HepG2 (cell line): ENCODE data around the gene SPEM2. TPM values are rescaled to one million over a fixed set of nuclear protein-coding genes. Genes with fewer than 3 reads are reported as not detected.

ENCODE experiments used
- CBX5 ChIP-seq: sonication (generic); formaldehyde crosslinking; IDR thresholded peaks from 2 replicates; pipeline ENCODE4 v1.4.0; 2020; ENCODE audit warnings: missing genetic modification reagents, borderline replicate concordance
- E2F2 ChIP-seq: sonication (generic); formaldehyde crosslinking; IDR thresholded peaks from 2 replicates; pipeline ENCODE4 v1.4.0; 2020; ENCODE audit warnings: missing genetic modification reagents, borderline replicate concordance
- EHMT2 ChIP-seq: fragments of 200-600 bp; sonication (generic); IDR thresholded peaks from 2 replicates; pipeline ENCODE4 v1.7.0; 2017; ENCODE audit warnings: antibody characterized with exemption, low read depth, low read length, borderline replicate concordance
- ELF3 ChIP-seq: IDR thresholded peaks from 2 replicates; pipeline ENCODE4 v1.6.1; 2016; ENCODE audit warnings: missing genetic modification reagents, missing compliant biosample characterization
- MIER2 ChIP-seq: IDR thresholded peaks from 2 replicates; pipeline ENCODE4 v1.6.1; 2016; ENCODE audit warnings: missing biosample characterization, missing genetic modification reagents
- MYNN ChIP-seq: sonication (generic); formaldehyde crosslinking; IDR thresholded peaks from 2 replicates; pipeline ENCODE4 v1.4.0; 2020; ENCODE audit warnings: mild to moderate bottlenecking, low read depth, missing genetic modification reagents
- NFRKB ChIP-seq: fragments of 450-650 bp; IDR thresholded peaks from 2 replicates; pipeline ENCODE4 v1.6.1; 2017
- NR0B2 ChIP-seq: sonication (generic); formaldehyde crosslinking; IDR thresholded peaks from 2 replicates; pipeline ENCODE4 v1.4.0; 2020; ENCODE audit warnings: mild to moderate bottlenecking, missing genetic modification reagents
- PAWR ChIP-seq: sonication (generic); formaldehyde crosslinking; IDR thresholded peaks from 2 replicates; pipeline ENCODE4 v1.4.0; 2020; ENCODE audit warnings: missing genetic modification reagents, mild to moderate bottlenecking, borderline replicate concordance
- POLR2AphosphoS5 ChIP-seq: IDR thresholded peaks from 2 replicates; pipeline ENCODE4 v1.6.1; 2012; ENCODE audit warnings: low read depth, low read length
- SALL2 ChIP-seq: sonication (generic); formaldehyde crosslinking; IDR thresholded peaks from 2 replicates; pipeline ENCODE4 v1.8.1; 2023; ENCODE audit warnings: mild to moderate bottlenecking, missing genetic modification reagents, inconsistent platforms
- SOX6 ChIP-seq, 2 experiments: fragments of 450-650 bp in 1 of 2; sonication (generic) in 1 of 2; formaldehyde crosslinking in 1 of 2; IDR thresholded peaks; 2 replicates each; pipeline versions ENCODE4 v1.4.0 to v1.6.1; 2017 to 2020; ENCODE audit warnings: antibody characterized with exemption in 1 of 2, mild to moderate bottlenecking in 1 of 2, missing genetic modification reagents in 1 of 2
- STAT5B ChIP-seq: sonication (generic); formaldehyde crosslinking; IDR thresholded peaks from 2 replicates; pipeline ENCODE4 v1.4.0; 2020; ENCODE audit warnings: missing genetic modification reagents
- TBL1XR1 ChIP-seq: fragments of 150-350 bp; IDR thresholded peaks from 2 replicates; pipeline ENCODE4 v1.6.1; 2014; ENCODE audit warnings: borderline replicate concordance, low read length; ENCODE audit not compliant: partially characterized antibody
- TP53 ChIP-seq: sonication (generic); formaldehyde crosslinking; conservative IDR thresholded peaks from 2 replicates; pipeline ENCODE4 v1.4.0; 2020; ENCODE audit warnings: missing genetic modification reagents
- TSC22D2 ChIP-seq: sonication (generic); formaldehyde crosslinking; IDR thresholded peaks from 2 replicates; pipeline ENCODE4 v1.5.1; 2020; ENCODE audit warnings: missing genetic modification reagents, mild to moderate bottlenecking, borderline replicate concordance
- ZBTB37 ChIP-seq: sonication (generic); formaldehyde crosslinking; IDR thresholded peaks from 2 replicates; pipeline ENCODE4 v1.4.0; 2020; ENCODE audit warnings: mild to moderate bottlenecking, missing genetic modification reagents
- ZFP36L2 ChIP-seq: sonication (generic); formaldehyde crosslinking; IDR thresholded peaks from 2 replicates; pipeline ENCODE4 v1.4.0; 2020; ENCODE audit warnings: missing genetic modification reagents
- ZNF296 ChIP-seq: sonication (generic); formaldehyde crosslinking; conservative IDR thresholded peaks from 2 replicates; pipeline ENCODE4 v1.5.0; 2020; ENCODE audit warnings: mild to moderate bottlenecking, missing genetic modification reagents
- ZNF432 ChIP-seq: sonication (generic); formaldehyde crosslinking; IDR thresholded peaks from 2 replicates; pipeline ENCODE4 v1.5.0; 2020; ENCODE audit warnings: missing genetic modification reagents, mild to moderate bottlenecking, borderline replicate concordance
- ZNF543 ChIP-seq: sonication (generic); formaldehyde crosslinking; IDR thresholded peaks from 2 replicates; pipeline ENCODE4 v1.4.0; 2020; ENCODE audit warnings: mild to moderate bottlenecking, missing genetic modification reagents
- ZNF709 ChIP-seq: sonication (generic); formaldehyde crosslinking; IDR thresholded peaks from 2 replicates; pipeline ENCODE4 v1.5.0; 2020; ENCODE audit warnings: mild to moderate bottlenecking, missing genetic modification reagents
- ZNF775 ChIP-seq: sonication (generic); formaldehyde crosslinking; IDR thresholded peaks from 2 replicates; pipeline ENCODE4 v1.4.0; 2020; ENCODE audit warnings: missing genetic modification reagents, mild to moderate bottlenecking, moderate library complexity, borderline replicate concordance
- ZNF879 ChIP-seq: sonication (generic); formaldehyde crosslinking; IDR thresholded peaks from 2 replicates; pipeline ENCODE4 v1.8.1; 2023; ENCODE audit warnings: missing genetic modification reagents
- polyA plus RNA-seq, 8 experiments: library from polyadenylated mRNA; depleted of rRNA in 3 of 8; stranded (reverse) in 7 of 8; unstranded in 1 of 8; fragments of >200 nt; fragmentation: Illumina TruSeq in 4 of 8; extraction: Trizol in 4 of 8; gene quantifications; 2 replicates each; pipeline versions ENCODE4 v1.2.1 to v1.2.3, GENCODE V29; 2011 to 2016; ENCODE audit warnings: low read depth in 4 of 8, missing spikeins in 1 of 8, mixed read lengths in 1 of 8; ENCODE audit not compliant: insufficient read depth in 1 of 8
- total RNA-seq, 5 experiments: library from RNA; depleted of rRNA; stranded (reverse); fragments of >200 nt; fragmentation: Illumina TruSeq; extraction: Trizol; gene quantifications; 2 replicates each; pipeline ENCODE4 v1.2.3, GENCODE V29; 2016; ENCODE audit warnings: low read depth in 1 of 5
- TF ChIP-seq, protein P1 (sequence below): sonication (generic); formaldehyde crosslinking; IDR thresholded peaks from 2 replicates; pipeline ENCODE4 v1.4.0; 2020; ENCODE audit warnings: missing genetic modification reagents
- TF ChIP-seq, protein P2 (sequence below): sonication (generic); formaldehyde crosslinking; IDR thresholded peaks from 2 replicates; pipeline ENCODE4 v1.9.0; 2022; ENCODE audit warnings: missing genetic modification reagents, mild to moderate bottlenecking, borderline replicate concordance

The SPEM2 gene
- total and polyA plus RNA-seq, 2 of the 13 experiments (the other 11 are each of a cell fraction or from before 2014, with no cell fraction given): not detected

DNA sequence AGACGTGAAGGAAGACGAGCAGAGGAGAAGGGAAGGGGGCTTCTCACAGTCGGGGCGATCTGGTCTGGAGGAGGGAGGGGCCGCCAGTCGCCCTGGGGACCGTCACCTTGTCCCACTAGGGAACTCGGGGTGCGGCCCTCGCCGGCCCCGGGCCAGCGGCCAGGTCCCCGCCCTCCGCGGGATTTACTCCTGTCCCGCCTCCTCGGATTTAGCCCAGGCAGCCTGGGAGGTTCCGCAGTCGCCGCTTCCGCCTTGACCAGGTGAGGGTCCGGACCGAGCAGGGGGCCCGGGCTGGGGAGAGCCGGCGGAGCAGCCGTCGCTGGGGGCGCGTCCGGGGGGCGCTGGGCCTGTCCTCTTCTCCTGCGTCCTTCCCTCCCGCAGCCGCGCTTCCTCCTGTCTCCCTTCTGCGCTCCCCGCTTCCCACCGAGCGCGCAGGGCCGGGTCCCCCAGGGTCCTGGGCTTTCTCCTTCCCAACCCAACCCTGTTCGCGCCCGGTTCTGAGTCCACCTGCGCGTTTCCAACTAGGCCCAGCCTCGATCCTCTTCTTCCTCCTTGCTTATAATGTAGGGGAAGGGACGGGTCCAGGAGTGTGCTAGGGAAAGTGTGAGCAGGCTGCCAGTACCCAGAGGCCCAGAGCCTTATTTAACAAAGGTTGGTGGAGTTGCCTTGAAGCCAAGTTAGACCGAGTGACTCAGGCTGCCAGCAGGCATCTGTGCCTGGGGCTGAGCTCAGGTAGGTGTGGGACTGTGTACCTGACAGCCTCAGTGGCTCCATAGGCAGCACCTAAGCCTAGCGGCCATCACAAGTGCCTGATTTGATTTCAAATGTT is 44.3 kb upstream of the SPEM2 start, which contains the start of gene TNK1 (continued):
- TF ChIP-seq ZNF296 (CRISPR knock-in tag) (no peak), TSC22D2 (no peak), ELF3 (CRISPR knock-in tag) (peak; percentile 72), NR0B2 (CRISPR knock-in tag) (no peak), EHMT2 (no peak), NFRKB (no peak), ZNF432 (no peak), ZNF709 (CRISPR knock-in tag) (no peak), ZNF879 (CRISPR knock-in tag) (0 out of 2 replicates have a peak, but pooled peaks have one; percentile 57), ZNF543 (CRISPR knock-in tag) (no peak), TBL1XR1 (no peak), ZNF775 (CRISPR knock-in tag) (peak; percentile 34; the same call in 1 of the 2 replicates), MYNN (no peak), ZFP36L2 (CRISPR knock-in tag) (no peak), PAWR (CRISPR knock-in tag) (no peak), STAT5B (CRISPR knock-in tag) (no peak), CBX5 (no peak), SALL2 (CRISPR knock-in tag) (no peak), E2F2 (CRISPR knock-in tag) (no peak), POLR2AphosphoS5 (peak; percentile 72), TP53 (CRISPR knock-in tag) (no peak), ZBTB37 (CRISPR knock-in tag) (no peak), MIER2 (no peak), SOX6 (IDR thresholded peaks at IDR 0.05) (no peak), SOX6 (CRISPR knock-in tag; IDR thresholded peaks at IDR 0.05) (no peak)
- TF ChIP-seq, protein P1, sequence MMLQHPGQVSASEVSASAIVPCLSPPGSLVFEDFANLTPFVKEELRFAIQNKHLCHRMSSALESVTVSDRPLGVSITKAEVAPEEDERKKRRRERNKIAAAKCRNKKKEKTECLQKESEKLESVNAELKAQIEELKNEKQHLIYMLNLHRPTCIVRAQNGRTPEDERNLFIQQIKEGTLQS (CRISPR knock-in tag): no peak
- TF ChIP-seq, protein P2, sequence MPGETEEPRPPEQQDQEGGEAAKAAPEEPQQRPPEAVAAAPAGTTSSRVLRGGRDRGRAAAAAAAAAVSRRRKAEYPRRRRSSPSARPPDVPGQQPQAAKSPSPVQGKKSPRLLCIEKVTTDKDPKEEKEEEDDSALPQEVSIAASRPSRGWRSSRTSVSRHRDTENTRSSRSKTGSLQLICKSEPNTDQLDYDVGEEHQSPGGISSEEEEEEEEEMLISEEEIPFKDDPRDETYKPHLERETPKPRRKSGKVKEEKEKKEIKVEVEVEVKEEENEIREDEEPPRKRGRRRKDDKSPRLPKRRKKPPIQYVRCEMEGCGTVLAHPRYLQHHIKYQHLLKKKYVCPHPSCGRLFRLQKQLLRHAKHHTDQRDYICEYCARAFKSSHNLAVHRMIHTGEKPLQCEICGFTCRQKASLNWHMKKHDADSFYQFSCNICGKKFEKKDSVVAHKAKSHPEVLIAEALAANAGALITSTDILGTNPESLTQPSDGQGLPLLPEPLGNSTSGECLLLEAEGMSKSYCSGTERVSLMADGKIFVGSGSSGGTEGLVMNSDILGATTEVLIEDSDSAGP (CRISPR knock-in tag): no peak
